Left renal cortex interstitium (tissue), 4 donors: Measurements from ENCODE around the gene OR10AD1. TPM values are rescaled to one million over a fixed set of nuclear protein-coding genes. Genes with fewer than 3 reads are reported as not detected.
"Not testable (repeated sequence)": the region's sequence is repeated elsewhere in the genome, so short reads cannot be mapped to it uniquely, and the experiment has no call there.

ENCODE experiments used
- DNase-seq, 4 donors: peaks; one replicate each; pipeline ENCODE4 v3.0.0-alpha.2; 2013; ENCODE audit warnings: low read depth in 4 of 4, low spot score in 2 of 4, missing footprints in 1 of 4
- polyA plus RNA-seq, 4 donors: library from polyadenylated mRNA; unstranded; fragments of 120-200 nt; gene quantifications; one replicate each; pipeline ENCODE4 v1.2.1, GENCODE V29; 2013; ENCODE audit not compliant: insufficient read length in 4 of 4

Gene OR10AD1
- 1 to 10 TPM in 1 of 4 donors, under 1 TPM in 3; 0.17 to 1.4 (median 0.53) TPM for polyA plus RNA-seq

DNA sequence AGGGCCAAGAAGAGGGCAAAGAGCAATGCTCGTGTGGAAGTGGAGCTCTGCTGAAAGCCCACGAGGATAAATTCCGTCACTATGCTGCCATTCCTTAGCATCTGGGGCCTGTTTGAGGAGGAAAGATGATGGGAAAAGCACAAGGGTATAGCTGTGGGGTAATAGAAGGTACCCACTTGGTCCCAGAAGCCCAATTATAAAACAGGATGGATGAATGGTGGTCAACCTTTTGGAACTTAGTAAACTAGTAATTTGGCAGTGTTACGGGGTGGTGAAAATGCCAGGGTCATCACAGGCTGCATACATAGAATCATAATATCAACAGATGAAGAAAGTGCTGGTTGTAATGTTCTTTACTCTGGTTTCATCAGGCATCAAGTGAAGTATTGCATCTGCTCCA is at the start of gene OR10AD1:
TSS of gene OR10AD1 (minus strand) at position 101 of the 400 bp plus-strand sequence. CDS start at position 101, 0 bp downstream.
- DNase-seq: no peak

DNA sequence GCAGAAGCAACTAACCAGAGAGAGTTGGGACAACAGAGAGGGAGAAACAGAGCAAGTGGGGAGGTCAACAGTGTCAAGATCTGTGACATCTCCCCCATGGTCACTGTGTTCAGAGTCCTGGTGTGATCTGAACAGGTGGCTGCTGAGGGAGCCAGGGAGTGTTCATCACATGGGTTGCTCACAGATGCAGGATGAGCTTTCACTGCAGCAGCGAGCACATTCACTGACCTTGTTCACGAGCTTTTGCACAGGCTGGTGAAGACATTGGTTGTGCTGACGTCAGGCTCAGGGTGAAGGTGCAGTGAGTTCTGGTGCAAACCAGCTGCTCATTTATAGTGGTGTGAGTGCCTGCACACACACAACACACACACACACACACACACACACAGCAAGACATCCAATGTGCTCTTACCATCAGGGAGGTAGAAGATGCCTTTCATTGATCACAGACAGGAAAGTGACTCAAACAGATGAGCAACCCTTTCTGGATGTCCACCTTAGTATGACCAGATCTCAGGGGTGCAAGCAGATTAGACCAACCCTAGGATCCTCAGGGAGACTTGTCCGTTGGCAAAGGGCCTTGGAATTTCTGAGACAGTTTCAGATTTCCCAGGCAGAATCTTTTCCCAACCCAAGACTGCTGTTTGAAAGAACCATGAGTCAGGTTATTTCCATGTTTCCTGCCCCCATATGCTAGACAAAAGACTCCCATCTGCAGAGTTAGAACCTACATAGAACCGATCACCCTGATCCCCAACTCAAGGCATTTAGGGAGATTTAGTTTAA is 44.3 kb upstream of the OR10AD1 start:
- DNase-seq: no peak

GRCh38 chr12:48237162-48237561 is 34.1 kb upstream of the OR10AD1 start:
- no peak for DNase-seq

DNA sequence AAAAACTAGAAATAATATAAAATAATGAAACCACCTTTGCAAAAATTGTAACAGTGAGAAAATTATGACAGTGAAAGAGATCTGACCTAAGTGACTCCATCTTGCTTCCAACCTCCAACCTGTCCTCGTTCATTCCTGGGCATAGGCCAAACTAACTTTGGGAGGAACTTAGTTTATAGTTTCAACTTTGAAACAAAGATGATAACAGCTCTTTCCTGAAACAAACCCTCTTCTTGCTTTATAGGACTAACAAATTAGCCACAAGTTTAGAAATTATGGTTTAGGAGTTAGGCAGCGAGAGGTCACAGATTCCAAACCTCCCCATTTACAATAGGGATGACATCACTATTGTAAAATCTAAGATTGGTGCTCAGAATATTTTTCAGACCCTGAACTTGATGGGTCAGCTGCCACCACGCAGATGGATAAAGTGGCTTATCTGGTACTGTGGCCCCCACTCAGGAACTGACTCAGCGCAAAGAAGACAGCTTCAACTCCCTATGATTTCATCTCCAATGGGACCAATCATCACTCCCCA is 32.8 kb upstream of the OR10AD1 start:
- no peak for DNase-seq

- DNase-seq: not testable (repeated sequence)
These were observed 28.3 kb upstream of the OR10AD1 start for GRCh38 chr12:48231169-48231958.

- not testable (repeated sequence) for DNase-seq
These were observed 21.4 kb upstream of the OR10AD1 start for GRCh38 chr12:48224533-48224932.

DNA sequence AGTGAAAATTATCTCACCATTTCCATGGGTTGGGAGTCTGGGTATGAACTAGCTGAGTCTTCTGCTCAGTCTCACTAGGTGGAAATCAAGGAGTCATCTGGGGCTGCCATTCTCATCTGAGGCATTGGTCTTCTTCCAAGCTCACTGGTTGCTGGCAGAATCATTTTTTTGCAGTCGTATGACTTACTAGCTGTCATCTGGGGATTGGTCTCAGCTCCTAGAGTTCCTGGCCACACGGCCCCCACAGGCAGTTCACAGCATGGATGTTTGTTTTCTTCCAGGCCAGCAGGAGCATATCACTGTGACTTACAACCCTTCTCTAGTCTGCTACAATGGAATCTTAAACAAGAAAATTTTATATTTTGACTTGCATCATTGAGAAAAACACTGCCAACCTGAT is 18.6 kb upstream of the OR10AD1 start:
- DNase-seq: no peak

GRCh38 chr12:48220701-48221100 is 17.6 kb upstream of the OR10AD1 start:
- DNase-seq: no peak

DNA sequence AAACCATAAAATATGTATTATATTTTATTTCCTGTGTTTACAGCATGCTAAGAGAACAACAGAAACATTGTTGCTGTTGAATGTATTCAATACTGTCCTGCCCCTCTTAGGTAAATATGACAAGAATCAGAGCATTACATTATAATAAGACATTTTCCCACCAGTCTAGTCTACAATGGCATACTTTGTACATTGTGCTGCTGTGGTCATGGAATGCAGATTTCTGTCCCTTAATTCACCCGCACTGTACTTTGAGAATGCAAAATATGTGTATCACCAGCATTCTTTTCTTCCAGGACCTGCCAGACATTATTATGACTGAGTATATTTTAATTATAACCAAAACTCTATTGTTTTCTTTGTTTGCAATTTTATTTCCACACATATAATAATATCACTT is 16.5 kb upstream of the OR10AD1 start:
- no peak for DNase-seq

- DNase-seq: no peak
These were observed 13.7 kb upstream of the OR10AD1 start for GRCh38 chr12:48216785-48217184.

DNA sequence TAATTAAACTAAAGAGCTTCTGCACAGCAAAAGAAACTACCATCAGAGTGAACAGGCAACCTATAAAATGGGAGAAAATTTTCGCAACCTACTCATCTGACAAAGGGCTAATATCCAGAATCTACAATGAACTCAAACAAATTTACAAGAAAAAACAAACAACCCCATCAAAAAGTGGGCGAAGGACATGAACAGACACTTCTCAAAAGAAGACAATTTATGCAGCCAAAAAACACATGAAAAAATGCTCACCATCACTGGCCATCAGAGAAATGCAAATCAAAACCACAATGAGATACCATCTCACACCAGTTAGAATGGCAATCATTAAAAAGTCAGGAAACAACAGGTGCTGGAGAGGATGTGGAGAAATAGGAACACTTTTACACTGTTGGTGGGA is 6.4 kb upstream of the OR10AD1 start:
- DNase-seq: not testable (repeated sequence)

DNA sequence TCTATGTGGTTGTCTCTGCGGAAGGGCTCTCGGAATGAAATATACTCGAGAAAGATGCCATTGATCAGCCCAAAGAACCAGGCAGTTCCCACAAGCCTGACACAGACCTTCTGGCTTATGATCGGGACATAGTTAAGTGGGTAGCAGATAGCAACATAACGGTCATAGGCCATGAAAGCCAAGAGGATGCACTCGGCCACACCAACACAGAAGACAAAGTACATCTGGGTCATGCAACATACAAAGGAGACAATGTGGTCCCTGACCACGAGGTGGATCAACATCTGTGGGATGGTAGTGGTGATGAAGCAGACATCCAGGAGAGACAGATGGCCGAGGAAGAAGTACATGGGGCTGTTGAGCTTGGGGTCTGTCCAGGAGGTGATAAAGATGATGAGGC is 326 bp downstream of the OR10AD1 start:
- DNase-seq: no peak

DNA sequence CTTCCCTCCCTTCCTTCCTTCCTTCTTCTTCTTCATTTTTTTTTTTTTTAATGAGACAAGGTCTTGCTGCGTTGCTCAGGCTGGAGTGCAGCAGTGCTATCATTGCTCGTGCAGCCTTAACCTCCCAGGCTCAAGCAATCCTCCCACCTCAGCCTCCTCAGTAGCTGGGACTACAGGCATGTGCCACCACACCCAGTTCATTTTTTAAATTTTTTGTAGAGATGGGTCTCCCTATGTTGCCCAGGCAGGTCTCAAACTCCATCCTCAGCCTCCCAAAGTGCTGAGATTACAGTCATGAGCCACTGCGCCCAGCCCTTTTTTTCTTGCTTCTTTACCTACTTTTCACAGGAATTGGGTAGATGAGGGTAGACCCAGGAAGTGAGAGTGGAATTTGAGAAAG is 1.6 kb downstream of the OR10AD1 start:
- no peak for DNase-seq

GRCh38 chr12:48201091-48201490 is 2.0 kb downstream of the OR10AD1 start:
- DNase-seq: no peak

- DNase-seq: peak in 1 of 4 donors; percentile 50
These were observed 3.3 kb downstream of the OR10AD1 start for GRCh38 chr12:48199774-48200221.

- DNase-seq: no peak
These were observed 4.1 kb downstream of the OR10AD1 start for GRCh38 chr12:48198985-48199384.

DNA sequence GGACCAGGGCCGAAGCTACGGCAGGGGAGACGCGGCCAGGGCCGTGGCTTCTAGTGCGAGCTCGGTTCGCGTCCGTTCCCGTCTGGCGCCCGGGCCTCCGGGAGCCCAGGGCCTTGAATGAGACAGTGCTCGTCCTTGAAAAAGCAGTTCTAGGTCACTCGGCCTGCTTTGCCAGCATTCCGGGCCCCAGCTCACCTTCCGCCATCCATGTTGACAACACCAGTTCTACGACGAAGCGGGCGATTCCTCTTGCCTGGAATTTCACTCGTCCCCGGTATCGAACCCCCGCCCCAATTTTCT is 4.5 kb downstream of the OR10AD1 start:
- DNase-seq: no peak

- peak; percentile 86 to 93 (median 91) for DNase-seq
These were observed 5.0 kb downstream of the OR10AD1 start for GRCh38 chr12:48197971-48198671.

GRCh38 chr12:48197549-48197970 is 5.5 kb downstream of the OR10AD1 start:
- DNase-seq: peak in 1 of 4 donors; percentile 89

GRCh38 chr12:48194799-48195201 is 8.3 kb downstream of the OR10AD1 start:
- no peak for DNase-seq

GRCh38 chr12:48193623-48194022 is 9.5 kb downstream of the OR10AD1 start:
- DNase-seq: no peak
